HG03558 (cell line): ENCODE results near the gene NR3C1.

Experiments used
- ATAC-seq: cut with Tn5 transposase; IDR thresholded peaks from one replicate; pipeline ENCODE4 v1.9.1; 2021; ENCODE audit warnings: moderate number of reproducible peaks; ENCODE audit not compliant: unreplicated experiment; ENCODE audit errors: extremely low read depth

The NR3C1 gene

DNA sequence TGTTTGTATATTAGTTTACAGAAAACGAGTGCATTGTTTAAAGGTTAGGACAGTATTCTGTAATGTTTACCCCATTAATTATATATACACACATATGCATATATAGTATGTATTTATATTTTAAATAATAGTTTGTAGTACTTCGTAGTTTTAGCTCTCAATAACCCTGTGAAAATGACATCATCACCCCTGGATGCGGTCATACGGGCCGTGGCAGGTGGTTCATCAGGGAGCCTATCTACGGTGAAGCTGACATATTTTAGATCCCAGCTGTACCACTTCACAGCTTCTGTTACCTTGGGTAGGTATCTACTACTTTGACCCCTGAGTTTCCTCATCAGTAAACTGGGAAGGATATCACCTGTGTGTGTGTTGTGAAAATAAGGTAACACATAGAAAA is 87.1 kb downstream of the NR3C1 start:
- no peak for ATAC-seq

DNA sequence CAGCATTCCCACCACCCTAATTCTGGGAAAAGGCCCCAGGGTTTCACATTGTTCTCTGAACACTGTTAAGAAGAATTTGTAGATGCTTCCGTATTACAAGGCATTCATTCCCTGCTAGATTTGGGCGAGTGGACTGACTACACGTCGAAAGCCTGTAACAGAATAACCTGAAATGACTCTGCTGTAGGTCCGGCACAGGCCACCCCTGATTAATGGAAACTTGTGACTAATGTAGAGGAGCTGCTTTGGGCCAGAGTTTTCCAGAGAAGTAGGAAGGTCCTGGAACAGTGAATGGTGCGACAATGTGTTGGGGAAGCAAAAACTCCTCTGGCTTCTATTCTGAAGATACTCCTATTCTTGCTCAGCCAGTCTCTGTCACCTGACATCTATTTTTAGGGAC is 87.6 kb downstream of the NR3C1 start:
- no peak for ATAC-seq

DNA sequence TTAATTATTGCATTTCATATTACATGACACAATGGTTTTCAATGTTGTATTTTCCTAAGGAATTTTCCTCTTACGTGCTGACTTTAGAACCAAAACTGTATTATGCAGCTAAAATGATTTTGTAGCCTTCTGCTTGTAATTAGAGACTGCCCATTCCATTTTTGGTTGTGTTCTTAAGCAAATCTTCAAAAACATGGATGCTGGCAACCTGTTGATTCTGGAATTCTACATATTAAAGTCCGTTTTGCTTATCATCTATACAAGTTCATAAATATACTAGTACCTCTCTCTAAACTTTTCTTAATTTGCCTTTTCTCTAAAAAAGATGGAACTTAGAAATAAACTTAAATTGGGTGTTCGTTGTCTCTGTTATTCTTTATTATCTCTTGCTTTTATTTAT is 88.3 kb downstream of the NR3C1 start:
- ATAC-seq, result no peak

GRCh38 chr5:143314659-143315058 is 88.8 kb downstream of the NR3C1 start:
- ATAC-seq, result no peak

DNA sequence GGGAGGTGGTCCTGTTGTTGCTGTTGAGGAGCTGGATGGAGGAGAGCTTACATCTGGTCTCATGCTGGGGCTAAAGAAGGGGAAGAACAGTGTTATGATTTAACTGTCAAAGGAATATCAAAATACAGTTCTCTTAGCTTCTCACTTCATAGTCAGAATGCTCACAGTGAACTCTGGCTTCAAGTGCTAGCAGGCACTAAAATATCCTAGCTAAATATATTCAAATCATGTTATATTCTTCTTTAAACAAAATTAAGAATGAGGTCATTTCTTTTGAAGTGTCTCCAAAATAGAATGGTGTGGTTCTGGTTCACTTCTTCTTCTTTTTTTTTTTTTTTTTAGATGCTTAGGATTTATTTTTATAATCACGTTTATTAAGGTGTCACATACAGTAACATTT is 89.4 kb downstream of the NR3C1 start:
- ATAC-seq, result no peak

GRCh38 chr5:143313298-143313852 is 90.1 kb downstream of the NR3C1 start:
- no peak for ATAC-seq

DNA sequence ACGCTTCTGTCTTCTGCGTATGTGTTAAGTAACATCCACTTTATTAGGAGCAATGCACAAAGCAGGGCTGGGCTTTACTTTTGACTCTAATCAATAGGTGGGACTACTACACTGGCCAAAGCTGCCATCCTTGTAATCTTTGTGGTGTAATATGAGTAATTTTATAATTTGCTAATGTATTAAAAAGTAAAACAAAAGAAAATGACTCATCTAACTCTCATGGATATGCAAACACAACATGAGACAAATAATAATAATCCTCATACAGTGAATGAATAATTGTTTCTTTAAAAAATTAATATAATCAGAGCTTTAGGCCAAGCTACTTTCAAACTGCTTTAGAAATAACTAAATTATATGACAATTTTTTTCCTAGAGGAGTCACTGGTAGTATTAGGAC is 90.7 kb downstream of the NR3C1 start:
- no peak for ATAC-seq

- ATAC-seq, result no peak
Measured at GRCh38 chr5:143311955-143312354, 91.5 kb downstream of the NR3C1 start.

GRCh38 chr5:143311428-143311827 is 92.1 kb downstream of the NR3C1 start:
- no peak for ATAC-seq

GRCh38 chr5:143309661-143310431 is 93.6 kb downstream of the NR3C1 start:
- no peak for ATAC-seq

- ATAC-seq, result no peak
Measured at GRCh38 chr5:143308731-143309130, 94.8 kb downstream of the NR3C1 start.

- ATAC-seq, result no peak
Measured at GRCh38 chr5:143306040-143306439, 97.4 kb downstream of the NR3C1 start.

GRCh38 chr5:143304836-143305475 is 98.5 kb downstream of the NR3C1 start:
- no peak for ATAC-seq

GRCh38 chr5:143302341-143303045 is 101.0 kb downstream of the NR3C1 start:
- ATAC-seq, result no peak

DNA sequence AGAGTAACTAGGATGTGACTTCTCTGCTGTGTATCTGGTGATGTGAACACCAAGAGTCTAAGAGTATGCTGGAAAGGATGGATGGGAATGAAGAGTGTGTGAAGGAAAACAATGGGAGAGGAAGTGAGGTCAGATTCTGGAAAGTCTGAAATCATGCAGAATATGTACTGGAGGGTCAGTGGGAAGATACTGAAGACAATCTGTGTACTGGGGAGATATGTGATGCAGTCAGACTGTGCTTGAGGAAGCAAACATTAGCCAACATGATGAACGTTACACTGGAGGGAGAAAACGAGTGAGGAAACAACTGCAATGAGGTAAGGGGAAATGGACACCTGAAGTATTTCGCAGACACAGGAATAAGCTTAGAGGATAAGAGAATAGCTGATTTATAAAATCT is 105.7 kb downstream of the NR3C1 start:
- no peak for ATAC-seq

- ATAC-seq, result no peak
Measured at GRCh38 chr5:143290125-143290524, 113.4 kb downstream of the NR3C1 start.

DNA sequence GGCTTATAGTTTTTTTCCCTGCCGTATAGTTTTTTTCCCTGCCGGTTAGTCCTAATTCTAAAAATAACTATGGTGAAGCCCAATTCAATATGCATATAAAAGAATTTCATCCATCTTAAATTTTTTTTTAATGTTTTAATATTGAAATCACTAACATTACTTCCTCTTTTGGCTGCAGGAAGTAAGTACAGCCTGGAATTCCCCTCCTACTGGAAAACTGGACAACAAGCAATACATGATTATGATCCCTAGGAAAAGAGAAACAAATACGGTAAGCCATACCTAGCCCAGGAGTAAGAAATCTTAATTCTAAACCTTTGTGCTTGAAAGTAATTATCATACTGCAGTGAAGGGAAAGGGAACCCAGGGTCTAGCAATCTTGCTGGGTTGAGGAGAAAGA is 119.0 kb downstream of the NR3C1 start:
- ATAC-seq, result no peak

GRCh38 chr5:143284002-143284401 is 119.5 kb downstream of the NR3C1 start:
- no peak for ATAC-seq

DNA sequence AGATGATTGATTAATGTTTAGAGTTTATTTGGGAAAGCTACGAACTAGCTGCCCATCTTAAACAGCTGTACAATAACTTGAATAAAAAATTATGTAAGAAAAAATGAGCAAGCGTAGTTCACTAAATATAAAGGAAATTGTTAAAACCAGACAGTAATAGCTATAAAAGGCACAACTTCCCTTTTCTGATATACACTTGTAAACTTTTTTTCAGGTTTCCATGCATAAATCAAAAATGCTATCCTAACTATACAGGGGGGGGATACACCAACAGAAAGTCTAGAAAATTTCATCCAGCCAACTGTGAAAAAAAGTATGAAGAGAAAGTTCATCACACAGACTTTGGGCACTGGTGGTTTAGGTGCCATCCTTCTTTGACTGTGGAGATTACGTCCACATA is 122.3 kb downstream of the NR3C1 start:
- ATAC-seq, result no peak

- no peak for ATAC-seq
Measured at GRCh38 chr5:143279698-143280097, 123.8 kb downstream of the NR3C1 start.

DNA sequence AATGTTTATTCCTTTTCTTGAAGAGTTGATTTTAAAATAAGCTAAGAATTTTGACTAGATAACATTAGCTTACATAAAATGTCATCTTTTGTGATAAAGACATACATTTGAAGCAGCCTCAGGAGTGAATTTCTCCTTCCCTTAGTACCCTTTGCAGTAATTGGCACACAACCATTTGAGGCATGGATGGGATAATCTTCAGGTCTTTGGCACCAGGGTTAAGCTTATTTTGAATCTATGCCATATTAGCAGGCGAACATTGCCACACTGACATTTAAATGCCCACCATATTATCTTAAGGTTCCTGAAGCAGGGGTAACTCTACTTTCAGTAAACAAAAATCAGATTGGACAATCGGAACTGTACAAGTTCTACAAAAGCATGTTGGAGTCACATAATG is 126.0 kb downstream of the NR3C1 start:
- ATAC-seq, result no peak
